ENCODE results near the gene GOLGA6D.
A peak's percentile ranks its signal among the peaks of the same experiment; 100 is the strongest.
"Not testable (repeated sequence)": the region's sequence is repeated elsewhere in the genome, so short reads cannot be mapped to it uniquely, and the experiment has no call there.

The GOLGA6D gene

DNA sequence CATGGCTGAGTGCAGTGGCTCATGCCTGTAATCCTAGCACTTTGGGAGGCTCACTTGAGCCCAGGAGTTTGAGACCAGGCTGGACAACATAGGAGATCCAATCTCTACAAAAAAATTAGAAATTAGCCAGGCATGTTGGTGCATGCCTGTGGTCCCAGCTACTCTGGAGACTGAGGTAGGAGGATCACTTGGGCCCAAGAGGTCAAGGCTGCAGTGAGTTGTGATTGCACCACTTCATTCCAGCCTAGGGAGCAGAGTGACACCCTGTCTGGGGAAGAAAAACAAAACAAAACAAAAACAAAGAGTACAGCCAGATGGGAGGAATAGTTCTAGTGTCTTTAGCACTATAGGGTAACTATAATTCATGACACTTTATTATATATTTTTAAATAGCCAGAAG, 27.1 kb downstream of the GOLGA6D start:
- Mint-ChIP-seq H3K4me3 (no peak overlapping the region), H3K36me3 (no peaks in the 10 kb centered on the region), H3K27ac (no peak overlapping the region), H3K27me3 (peaks cover 65% of the 10 kb centered on the region), H3K9me3 (no peaks in the 10 kb centered on the region), H3K4me1 (no peaks in the 10 kb centered on the region)
- no peak for ATAC-seq

DNA sequence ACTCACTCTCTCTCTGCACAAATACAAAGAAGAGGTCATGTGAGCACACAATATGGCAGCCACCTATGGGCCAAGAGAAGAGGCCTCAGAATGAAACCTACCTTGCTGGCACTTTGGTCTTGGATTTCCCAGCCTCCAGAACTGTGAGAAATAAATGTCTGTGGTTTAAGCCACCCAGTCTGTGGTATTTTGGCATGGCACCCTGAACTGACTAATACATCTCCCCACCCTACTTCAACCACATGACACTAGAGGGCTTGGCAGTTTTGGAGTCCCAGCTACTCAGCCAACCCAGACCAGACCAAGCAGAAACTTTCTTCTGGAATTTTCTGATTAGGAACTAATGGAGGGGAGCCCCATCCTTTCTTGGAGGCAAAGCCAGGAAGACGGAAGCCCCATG, 29.9 kb downstream of the GOLGA6D start:
- H3K4me3 Mint-ChIP-seq, H3K4me1 Mint-ChIP-seq, H3K36me3 Mint-ChIP-seq, ATAC-seq, H3K9me3 Mint-ChIP-seq, H3K27ac Mint-ChIP-seq: not testable (repeated sequence)
- H3K27me3 Mint-ChIP-seq: peaks cover 37% of the 10 kb centered on the region

- Mint-ChIP-seq H3K27me3 (peaks cover 30% of the 10 kb centered on the region), H3K4me3 (no peak overlapping the region), H3K27ac (no peak overlapping the region), H3K4me1 (no peaks in the 10 kb centered on the region), H3K36me3 (no peaks in the 10 kb centered on the region), H3K9me3 (no peaks in the 10 kb centered on the region)
- no peak for ATAC-seq
Observed at GRCh38 chr15:75313116-75313845, 30.6 kb downstream of the GOLGA6D start.

- H3K4me3 Mint-ChIP-seq: no peak overlapping the region
- H3K27ac Mint-ChIP-seq: no peak overlapping the region
- peaks cover 15% of the 10 kb centered on the region for H3K27me3 Mint-ChIP-seq
- H3K36me3 Mint-ChIP-seq: no peaks in the 10 kb centered on the region
- ATAC-seq: no peak
- H3K9me3 Mint-ChIP-seq: no peaks in the 10 kb centered on the region
- no peaks in the 10 kb centered on the region for H3K4me1 Mint-ChIP-seq
Observed at GRCh38 chr15:75314552-75315290, 32.1 kb downstream of the GOLGA6D start.

- H3K4me3 Mint-ChIP-seq, H3K4me1 Mint-ChIP-seq, H3K9me3 Mint-ChIP-seq, ATAC-seq, H3K27ac Mint-ChIP-seq, H3K27me3 Mint-ChIP-seq, H3K36me3 Mint-ChIP-seq: not testable (repeated sequence)
Observed at GRCh38 chr15:75319231-75319897, 36.7 kb downstream of the GOLGA6D start.

- Mint-ChIP-seq H3K4me3 (no peak overlapping the region), H3K27ac (no peak overlapping the region), H3K4me1 (no peaks in the 10 kb centered on the region), H3K9me3 (no peaks in the 10 kb centered on the region), H3K36me3 (no peaks in the 10 kb centered on the region), H3K27me3 (peaks cover 8% of the 10 kb centered on the region)
- no peak for ATAC-seq
Observed at GRCh38 chr15:75321711-75322110, 39.1 kb downstream of the GOLGA6D start.

- no peaks in the 10 kb centered on the region for H3K36me3 Mint-ChIP-seq
- H3K4me1 Mint-ChIP-seq: no peaks in the 10 kb centered on the region
- no peak overlapping the region for H3K4me3 Mint-ChIP-seq
- H3K27me3 Mint-ChIP-seq: peaks cover 17% of the 10 kb centered on the region
- ATAC-seq: no peak
- H3K27ac Mint-ChIP-seq: no peak overlapping the region
- no peaks in the 10 kb centered on the region for H3K9me3 Mint-ChIP-seq
Observed at GRCh38 chr15:75325922-75326321, 43.3 kb downstream of the GOLGA6D start.

GRCh38 chr15:75327005-75327404, 44.4 kb downstream of the GOLGA6D start:
- no peaks in the 10 kb centered on the region for H3K36me3 Mint-ChIP-seq
- no peak for ATAC-seq
- no peak overlapping the region for H3K27ac Mint-ChIP-seq
- H3K9me3 Mint-ChIP-seq: no peaks in the 10 kb centered on the region
- peaks cover 11% of the 10 kb centered on the region for H3K27me3 Mint-ChIP-seq
- no peaks in the 10 kb centered on the region for H3K4me1 Mint-ChIP-seq
- H3K4me3 Mint-ChIP-seq: no peak overlapping the region

DNA sequence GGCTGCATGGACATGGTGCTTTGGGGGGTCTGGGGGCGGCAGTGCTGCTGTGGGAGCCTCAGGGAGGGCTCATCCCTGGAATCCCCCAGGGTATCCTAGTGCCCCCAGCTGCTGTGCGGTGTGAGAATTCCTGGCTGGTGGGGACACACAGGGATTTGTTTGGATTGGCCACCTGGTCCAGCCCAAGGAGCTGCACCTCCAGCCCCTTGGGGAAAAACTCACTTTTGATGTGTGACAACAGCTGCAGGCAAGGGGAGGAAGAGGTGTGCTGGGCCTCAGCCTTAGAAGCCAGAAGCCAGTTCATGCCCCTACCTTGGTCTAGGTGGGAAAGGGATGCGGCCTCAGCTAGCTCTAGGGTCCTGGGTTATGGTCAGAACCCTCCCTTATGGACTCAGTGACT, 44.9 kb downstream of the GOLGA6D start:
- H3K27me3 Mint-ChIP-seq: peaks cover 9% of the 10 kb centered on the region
- no peaks in the 10 kb centered on the region for H3K36me3 Mint-ChIP-seq
- no peak overlapping the region for H3K27ac Mint-ChIP-seq
- no peak overlapping the region for H3K4me3 Mint-ChIP-seq
- no peaks in the 10 kb centered on the region for H3K4me1 Mint-ChIP-seq
- ATAC-seq: no peak
- H3K9me3 Mint-ChIP-seq: no peaks in the 10 kb centered on the region

DNA sequence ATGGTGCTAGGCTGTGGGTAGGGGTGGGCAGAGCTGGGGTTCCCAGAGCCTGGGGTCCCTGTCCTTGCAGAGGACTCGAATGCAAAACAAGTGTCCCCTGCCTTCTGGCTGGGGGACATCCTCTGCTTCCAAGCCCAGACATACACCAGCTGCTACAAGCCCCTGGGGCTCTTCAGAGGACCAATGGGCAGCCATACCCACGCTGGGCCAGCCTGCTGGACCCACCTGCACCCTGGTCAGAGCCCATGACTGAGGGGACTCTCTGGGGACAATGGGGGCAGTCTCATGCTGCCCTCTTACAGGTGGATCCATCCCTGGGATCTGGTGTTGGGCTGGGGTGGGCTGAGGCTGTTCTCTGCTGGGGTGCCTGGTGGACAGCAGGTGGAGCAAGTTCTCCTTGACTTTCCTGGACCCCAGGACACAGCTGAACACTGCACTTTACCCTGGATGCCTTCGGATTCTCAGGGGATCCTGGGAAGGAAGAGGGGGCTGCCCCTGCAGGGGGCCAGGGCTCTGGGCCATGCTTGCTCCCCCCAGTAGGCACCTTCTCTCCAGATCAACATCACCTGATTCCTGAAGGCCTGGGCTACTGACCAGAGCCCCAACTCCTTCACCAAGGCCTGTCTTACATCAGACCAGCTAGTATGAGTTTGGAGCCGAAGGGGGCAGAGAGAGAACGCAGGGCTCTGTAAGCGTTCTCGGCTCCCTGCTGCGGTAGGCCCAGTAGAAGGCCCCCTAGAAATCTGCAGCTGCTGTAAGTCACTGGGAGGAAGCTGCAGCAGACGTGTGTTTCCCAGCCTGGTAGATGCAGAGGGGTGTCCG, 46.1 kb downstream of the GOLGA6D start:
- H3K4me3 Mint-ChIP-seq: no peak overlapping the region
- no peak for ATAC-seq
- no peaks in the 10 kb centered on the region for H3K9me3 Mint-ChIP-seq
- no peaks in the 10 kb centered on the region for H3K36me3 Mint-ChIP-seq
- peaks cover 9% of the 10 kb centered on the region for H3K27me3 Mint-ChIP-seq
- no peaks in the 10 kb centered on the region for H3K4me1 Mint-ChIP-seq
- H3K27ac Mint-ChIP-seq: no peak overlapping the region

GRCh38 chr15:75329571-75329970, 46.9 kb downstream of the GOLGA6D start:
- H3K27ac Mint-ChIP-seq: no peak overlapping the region
- ATAC-seq: no peak
- no peak overlapping the region for H3K4me3 Mint-ChIP-seq
- peaks cover 9% of the 10 kb centered on the region for H3K27me3 Mint-ChIP-seq
- H3K36me3 Mint-ChIP-seq: no peaks in the 10 kb centered on the region
- H3K9me3 Mint-ChIP-seq: no peaks in the 10 kb centered on the region
- H3K4me1 Mint-ChIP-seq: no peaks in the 10 kb centered on the region

GRCh38 chr15:75332093-75332492, 49.5 kb downstream of the GOLGA6D start:
- H3K9me3 Mint-ChIP-seq, ATAC-seq, H3K27me3 Mint-ChIP-seq, H3K27ac Mint-ChIP-seq, H3K36me3 Mint-ChIP-seq, H3K4me3 Mint-ChIP-seq: not testable (repeated sequence)
- peaks cover 21% of the 10 kb centered on the region for H3K4me1 Mint-ChIP-seq

DNA sequence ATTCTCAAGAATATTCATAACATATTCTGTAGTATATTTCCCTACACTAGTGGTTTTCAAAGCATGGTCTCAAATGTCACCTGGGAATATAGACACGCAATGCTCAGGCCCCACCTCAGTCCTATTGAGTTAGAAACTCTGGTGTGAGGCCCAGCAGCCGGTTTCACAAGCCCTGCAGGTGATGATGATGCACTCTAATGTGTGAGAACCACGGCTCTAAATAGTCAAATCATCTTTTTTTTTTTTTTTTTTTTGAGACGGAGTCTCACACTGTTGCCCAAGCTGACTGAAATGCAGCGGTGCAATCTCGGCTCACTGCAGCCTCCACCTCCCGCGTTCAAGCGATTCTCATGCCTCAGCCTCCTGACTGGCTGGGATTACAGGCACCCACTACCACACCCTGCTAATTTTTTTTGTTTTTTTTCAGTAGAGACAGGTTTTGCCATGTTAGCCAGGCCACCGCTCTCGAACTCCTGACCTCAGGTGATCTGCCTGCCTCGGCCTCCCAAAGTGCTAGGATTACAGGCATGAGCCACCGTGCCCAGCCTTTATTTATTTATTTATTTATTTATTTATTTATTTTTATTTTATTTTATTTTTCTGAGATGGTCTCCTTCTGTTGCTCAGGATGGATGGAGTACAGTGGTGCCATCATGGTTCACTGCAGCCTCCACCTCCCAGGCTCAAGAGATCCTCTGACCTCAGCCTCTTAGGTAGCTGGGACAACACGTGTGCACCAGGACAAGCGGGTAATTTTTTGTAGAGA, 51.2 kb downstream of the GOLGA6D start:
- not testable (repeated sequence) for H3K4me3 Mint-ChIP-seq, H3K9me3 Mint-ChIP-seq, H3K36me3 Mint-ChIP-seq, H3K27me3 Mint-ChIP-seq, H3K27ac Mint-ChIP-seq
- peaks cover 28% of the 10 kb centered on the region for H3K4me1 Mint-ChIP-seq
- ATAC-seq: peak; percentile 64

- peak overlapping the region; percentile 99 for H3K4me3 Mint-ChIP-seq
- peak overlapping the region; percentile 98 for H3K27ac Mint-ChIP-seq
- no peak for ATAC-seq
- peaks cover 28% of the 10 kb centered on the region for H3K4me1 Mint-ChIP-seq
- H3K36me3 Mint-ChIP-seq: peaks cover 9% of the 10 kb centered on the region
- H3K9me3 Mint-ChIP-seq: no peaks in the 10 kb centered on the region
- H3K27me3 Mint-ChIP-seq: no peaks in the 10 kb centered on the region
Observed at GRCh38 chr15:75335313-75335704, 52.7 kb downstream of the GOLGA6D start.

All from stimulated activated memory B cell treated with anti-CD40 and anti-IgM and Interleukin-4, amounts not matched to agents 10 μg/mL and 1 μg/mL and 100 μg/mL, for 72 hours (primary cell).